Measurements from ENCODE around the gene DAD1. TPM values are rescaled to one million over a fixed set of nuclear protein-coding genes. Genes with fewer than 3 reads are reported as not detected.
"Not testable (repeated sequence)": the region's sequence is repeated elsewhere in the genome, so short reads cannot be mapped to it uniquely, and the experiment has no call there.

DAD1 gene
- total RNA-seq, 2 experiments from 2014 or later = 194 to 196 TPM

GRCh38 chr14:22567437-22567836 lies 21.6 kb downstream of the DAD1 start:
- H3K4me3 Mint-ChIP-seq = peak overlapping the region; percentile 62
- no peak for ATAC-seq
- no peak for TF ChIP-seq CTCF (IDR thresholded peaks at IDR 0.05)
- peak; percentile 45 for DNase-seq
- intact Hi-C loops (cut with micrococcal nuclease) = loop anchor here (10.0 kb wide), 2 partner anchors 263 to 343 kb away; no protein-coding TSS in a partner anchor
- H3K36me3 Mint-ChIP-seq (ENCODE audit: low read depth) = peaks cover 70% of the 10 kb centered on the region
- no peaks in the 10 kb centered on the region for H3K27me3 Mint-ChIP-seq
- POLR2A ChIA-PET = interaction anchor here (1.2 to 15.6 kb wide), 11 partner anchors 7 to 831 kb away, joined by 3 to 397 read pairs (median 12); partner anchors contain the start of genes DAD1 and RBM23
- H3K4me1 Mint-ChIP-seq (ENCODE audit: low read depth) = peaks cover 70% of the 10 kb centered on the region
- CTCF ChIA-PET = interaction anchor here (0.8 to 10.0 kb wide), 16 partner anchors 7 to 715 kb away, joined by 3 to 259 read pairs (median 4); partner anchors contain the start of gene LRP10
- H3K27ac Mint-ChIP-seq = peak overlapping the region; percentile 94
- H3K9me3 Mint-ChIP-seq = no peaks in the 10 kb centered on the region

- Mint-ChIP-seq H3K4me3 (peak overlapping the region; percentile 62), H3K27me3 (no peaks in the 10 kb centered on the region), H3K4me1 (ENCODE audit: low read depth) (peaks cover 70% of the 10 kb centered on the region), H3K9me3 (no peaks in the 10 kb centered on the region), H3K27ac (peak overlapping the region; percentile 94), H3K36me3 (ENCODE audit: low read depth) (peaks cover 65% of the 10 kb centered on the region)
- ATAC-seq (peak; percentile 9), DNase-seq (no peak)
- ChIA-PET CTCF (interaction anchor here (0.7 to 10.0 kb wide), 12 partner anchors 7 to 714 kb away, joined by 3 to 259 read pairs (median 5); partner anchors contain the start of genes ABHD4 and LRP10), POLR2A (interaction anchor here (1.2 to 15.6 kb wide), 10 partner anchors 7 to 831 kb away, joined by 3 to 397 read pairs (median 22); partner anchors contain the start of gene DAD1)
- intact Hi-C loops (cut with micrococcal nuclease) = loop anchor here (10.0 kb wide), 2 partner anchors 262 to 342 kb away; no protein-coding TSS in a partner anchor
- no peak for TF ChIP-seq CTCF (IDR thresholded peaks at IDR 0.05)
Measured at GRCh38 chr14:22566845-22567244, 22.2 kb downstream of the DAD1 start.

- H3K9me3 Mint-ChIP-seq, ATAC-seq, H3K27me3 Mint-ChIP-seq: not testable (repeated sequence)
- intact Hi-C loops (cut with micrococcal nuclease) = loop anchor here (10.0 kb wide), 2 partner anchors 261 to 341 kb away; no protein-coding TSS in a partner anchor
- Mint-ChIP-seq H3K27ac (peak overlapping the region; percentile 94), H3K36me3 (ENCODE audit: low read depth) (peaks cover 65% of the 10 kb centered on the region), H3K4me3 (peak overlapping the region; percentile 58), H3K4me1 (ENCODE audit: low read depth) (peaks cover 75% of the 10 kb centered on the region)
- DNase-seq = peak; percentile 52
- ChIA-PET POLR2A (interaction anchor here (1.2 to 15.6 kb wide), 6 partner anchors 6 to 56 kb away, joined by 4 to 397 read pairs (median 105); partner anchors contain the start of gene DAD1), CTCF (interaction anchor here (0.7 to 10.0 kb wide), 14 partner anchors 6 to 714 kb away, joined by 3 to 259 read pairs (median 5); partner anchors contain the start of genes ABHD4, LRP10 and OXA1L)
Measured at GRCh38 chr14:22566266-22566665, 22.8 kb downstream of the DAD1 start.

- H3K27ac Mint-ChIP-seq = peak overlapping the region; percentile 94
- peaks cover 79% of the 10 kb centered on the region for H3K4me1 Mint-ChIP-seq (ENCODE audit: low read depth)
- CTCF ChIA-PET = interaction anchor here (0.9 to 10.0 kb wide), 13 partner anchors 10 to 650 kb away, joined by 3 to 249 read pairs (median 3); partner anchors contain the start of gene OXA1L
- H3K4me3 Mint-ChIP-seq = peak overlapping the region; percentile 58
- no peaks in the 10 kb centered on the region for H3K27me3 Mint-ChIP-seq
- DNase-seq (peak; percentile 35), ATAC-seq (no peak)
- no peak for TF ChIP-seq CTCF (IDR thresholded peaks at IDR 0.05)
- peaks cover 62% of the 10 kb centered on the region for H3K36me3 Mint-ChIP-seq (ENCODE audit: low read depth)
- intact Hi-C loops (cut with micrococcal nuclease) = loop anchor here (10.0 kb wide), 2 partner anchors 261 to 341 kb away; no protein-coding TSS in a partner anchor
- POLR2A ChIA-PET = interaction anchor here (0.6 to 15.6 kb wide), 11 partner anchors 15 to 648 kb away, joined by 3 to 397 read pairs (median 4); no protein-coding TSS in a partner anchor
- H3K9me3 Mint-ChIP-seq = no peaks in the 10 kb centered on the region
Measured at GRCh38 chr14:22565391-22565945, 23.6 kb downstream of the DAD1 start.

GRCh38 chr14:22564463-22564862 lies 24.6 kb downstream of the DAD1 start:
- H3K4me3 Mint-ChIP-seq = peak overlapping the region; percentile 58
- DNase-seq (no peak), ATAC-seq (no peak)
- H3K27ac Mint-ChIP-seq = peak overlapping the region; percentile 94
- H3K9me3 Mint-ChIP-seq = no peaks in the 10 kb centered on the region
- TF ChIP-seq CTCF (IDR thresholded peaks at IDR 0.05) = no peak
- POLR2A ChIA-PET = interaction anchor here (0.6 to 15.6 kb wide), 11 partner anchors 14 to 387 kb away, joined by 3 to 397 read pairs (median 3); partner anchors contain the start of gene OXA1L
- peaks cover 86% of the 10 kb centered on the region for H3K4me1 Mint-ChIP-seq (ENCODE audit: low read depth)
- H3K36me3 Mint-ChIP-seq (ENCODE audit: low read depth) = peaks cover 60% of the 10 kb centered on the region
- intact Hi-C loops (cut with micrococcal nuclease) = loop anchor here (10.0 kb wide), 2 partner anchors 260 to 340 kb away; no protein-coding TSS in a partner anchor
- CTCF ChIA-PET = interaction anchor here (0.7 to 10.0 kb wide), 14 partner anchors 9 to 649 kb away, joined by 3 to 249 read pairs (median 4); no protein-coding TSS in a partner anchor
- H3K27me3 Mint-ChIP-seq = no peaks in the 10 kb centered on the region
